ENCODE measurements around the gene TUBGCP6. TPM values are rescaled to one million over a fixed set of nuclear protein-coding genes. Genes with fewer than 3 reads are reported as not detected.

The TUBGCP6 gene
- total RNA-seq, 1 experiment from 2014 or later = 31.3 TPM

- no peaks in the 10 kb centered on the region for H3K9me3 ChIP-seq (ENCODE audit: control insufficient read depth, insufficient read depth, low read depth, low read length)
- no peak overlapping the region for H3K4me3 ChIP-seq (ENCODE audit: low read depth in 2 of 2, low read length in 2 of 2)
- CTCF ChIA-PET = interaction anchor here (0.7 to 1.3 kb wide), 3 partner anchors 20 to 89 kb away, joined by 3 to 5 read pairs (median 3); no protein-coding TSS in a partner anchor
- intact Hi-C loops (cut with micrococcal nuclease; ENCODE audit: unreplicated experiment) = no loop called here
- POLR2A ChIA-PET = interaction anchor here (0.6 kb wide), 1 partner anchor 192 kb away, joined by 5 read pairs; no protein-coding TSS in a partner anchor
- no peaks in the 10 kb centered on the region for H3K27me3 ChIP-seq (ENCODE audit: control insufficient read depth, insufficient read depth, low read length)
- ATAC-seq (no peak), DNase-seq (ENCODE audit: low read depth, low spot score) (no peak)
- 0 out of 2 replicates have a peak overlapping the region, but pooled peaks have one; percentile 29 for H3K27ac ChIP-seq (ENCODE audit: low read length)
- H3K36me3 ChIP-seq (ENCODE audit: control insufficient read depth, insufficient read depth, low read length) = no peaks in the 10 kb centered on the region
- peaks cover 27% of the 10 kb centered on the region for H3K4me1 ChIP-seq (ENCODE audit: control insufficient read depth, insufficient read depth, low read length)
- in situ Hi-C loops (cut with HindIII; ENCODE audit: low pct_unique_long_range_greater_than_20kb, low sequenced_read_pairs) = no loop called here
- BruUV-seq (replicated peaks) = no TSS peak
- TF ChIP-seq SIN3A (IDR thresholded peaks at IDR 0.05; ENCODE audit: borderline replicate concordance, insufficient read depth, low read depth, low read length) (no peak), POLR2AphosphoS5 (IDR thresholded peaks at IDR 0.05; ENCODE audit: low read depth, low read length) (no peak), CTCF (IDR thresholded peaks at IDR 0.05) (no peak), REST (IDR thresholded peaks at IDR 0.05; ENCODE audit: insufficient read depth in 1 of 2, low read depth in 2 of 2, low read length in 1 of 2) (no peak), TCF7L2 (IDR thresholded peaks at IDR 0.05; ENCODE audit: low read depth, low read length) (no peak)
These were observed 8.5 kb upstream of the TUBGCP6 start for GRCh38 chr22:50253046-50253915.

GRCh38 chr22:50252082-50253045 is 7.5 kb upstream of the TUBGCP6 start:
- Histone ChIP-seq H3K27ac (ENCODE audit: low read length) (peak overlapping the region; percentile 70), H3K4me3 (ENCODE audit: low read depth in 2 of 2, low read length in 2 of 2) (peak overlapping the region; percentile 62 to 66)
- intact Hi-C loops (cut with micrococcal nuclease; ENCODE audit: unreplicated experiment) = no loop called here

More at GRCh38 chr22:50252082-50253045, 7.5 kb upstream of the TUBGCP6 start:
- TF ChIP-seq CTCF (IDR thresholded peaks at IDR 0.05) = peak; percentile 83
- TF ChIP-seq POLR2AphosphoS5 (IDR thresholded peaks at IDR 0.05; ENCODE audit: low read depth, low read length) = peak; percentile 55; the same call in 1 of the 2 replicates
- TF ChIP-seq TCF7L2 (IDR thresholded peaks at IDR 0.05; ENCODE audit: low read depth, low read length) = 0 out of 2 replicates have a peak, but pooled peaks have one; percentile 21
- no peak for TF ChIP-seq SIN3A (IDR thresholded peaks at IDR 0.05; ENCODE audit: borderline replicate concordance, insufficient read depth, low read depth, low read length)
- no peak for TF ChIP-seq REST (IDR thresholded peaks at IDR 0.05; ENCODE audit: insufficient read depth in 1 of 2, low read depth in 2 of 2, low read length in 1 of 2)
- H3K36me3 ChIP-seq (ENCODE audit: control insufficient read depth, insufficient read depth, low read length) = no peaks in the 10 kb centered on the region
- peak; percentile 83 for ATAC-seq
- H3K9me3 ChIP-seq (ENCODE audit: control insufficient read depth, insufficient read depth, low read depth, low read length) = no peaks in the 10 kb centered on the region
- H3K4me1 ChIP-seq (ENCODE audit: control insufficient read depth, insufficient read depth, low read length) = peaks cover 25% of the 10 kb centered on the region
- ChIA-PET CTCF (interaction anchor here (0.7 to 1.3 kb wide), 3 partner anchors 21 to 90 kb away, joined by 3 to 5 read pairs (median 3); no protein-coding TSS in a partner anchor), POLR2A (interaction anchor here (0.6 kb wide), 1 partner anchor 193 kb away, joined by 5 read pairs; no protein-coding TSS in a partner anchor)
- no peak for DNase-seq (ENCODE audit: low read depth, low spot score)
- in situ Hi-C loops (cut with HindIII; ENCODE audit: low pct_unique_long_range_greater_than_20kb, low sequenced_read_pairs) = no loop called here
- no TSS peak for BruUV-seq (replicated peaks)
- H3K27me3 ChIP-seq (ENCODE audit: control insufficient read depth, insufficient read depth, low read length) = no peaks in the 10 kb centered on the region
